HCT116 (cell line): Measurements from ENCODE around the gene MT3. TPM values are rescaled to one million over a fixed set of nuclear protein-coding genes. Genes with fewer than 3 reads are reported as not detected.
A peak's percentile ranks its signal among the peaks of the same experiment; 100 is the strongest.

Source experiments
- ATAC-seq: fragments of 200-7000 bp; cut with Tn5 transposase; 2 replicates; pipeline ENCODE4 v1.9.1; 2020; ENCODE audit warnings: mild to moderate bottlenecking, moderate library complexity
- BruUV-seq: library from RNA; stranded (reverse); fragments of 400-500 nt; replicated peaks from 2 replicates; lab custom pipeline; 2021; lab: Mats Ljungman, UMichigan
- CTCF ChIA-PET: fragments of 300-600 bp; sonication (Branson Sonifier 250); formaldehyde crosslinking; loops from one replicate; lab custom pipeline; 2021; ENCODE audit warnings: antibody characterized with exemption; lab: Charles Lee
- POLR2A ChIA-PET: fragments of 300-600, 350-600 bp; sonication (Branson Sonifier 250); formaldehyde crosslinking; loops from one replicate; lab custom pipeline; 2021; ENCODE audit warnings: antibody characterized with exemption; lab: Charles Lee
- RAD21 ChIA-PET, 2 experiments: fragments of 300-600 bp; sonication (Branson Sonifier 250); formaldehyde crosslinking; loops; one replicate each; lab custom pipeline; 2023; ENCODE audit warnings: low total read pairs in 2 of 2; ENCODE audit not compliant: uncharacterized antibody in 2 of 2, unreplicated experiment in 2 of 2, low non-redundant PET in 1 of 2; lab: Charles Lee
- DNase-seq: peaks from one replicate; pipeline ENCODE4 v3.0.0-alpha.2; 2010; ENCODE audit warnings: low read depth, low spot score
- H2AFZ ChIP-seq: fragments of 200-600 bp; shearing (Covaris generic), sonication (generic); 2 replicates; pipeline ENCODE4 v1.6.1; 2017; ENCODE audit warnings: low read depth, mixed run types, mixed read lengths, antibody characterized with exemption, low read length; ENCODE audit not compliant: poor library complexity, severe bottlenecking
- H3K27ac ChIP-seq: 2 replicates; pipeline ENCODE4 v1.5.1; 2012; ENCODE audit warnings: low read depth, low read length
- H3K27me3 ChIP-seq: fragments of 200-600 bp; sonication (generic); 2 replicates; pipeline ENCODE4 v1.6.1; 2016; ENCODE audit warnings: mixed run types, low read length, mixed read lengths; ENCODE audit not compliant: insufficient read depth
- H3K36me3 ChIP-seq, 2 experiments: fragments of 200-500 bp in 1 of 2; fragments of 200-600 bp in 1 of 2; sonication (Bioruptor generic) in 1 of 2; sonication (generic) in 1 of 2; 2 replicates each; pipeline versions ENCODE4 v1.5.1 to v1.6.1; 2014 to 2016; ENCODE audit warnings: low read length in 2 of 2, inconsistent platforms in 1 of 2, mixed read lengths in 1 of 2, mixed run types in 1 of 2; ENCODE audit not compliant: insufficient read depth in 2 of 2, control insufficient read depth in 1 of 2
- H3K4me1 ChIP-seq, 2 experiments: fragments of 200-600 bp in 1 of 2; sonication (generic) in 1 of 2; 2 replicates each; pipeline versions ENCODE4 v1.5.1 to v1.6.1; 2012 to 2017; ENCODE audit warnings: low read length in 2 of 2, inconsistent platforms in 1 of 2, mild to moderate bottlenecking in 1 of 2, mixed read lengths in 1 of 2, mixed run types in 1 of 2, moderate library complexity in 1 of 2; ENCODE audit not compliant: insufficient read depth in 2 of 2, control insufficient read depth in 1 of 2
- H3K4me2 ChIP-seq: fragments of 200-600 bp; sonication (generic); 2 replicates; pipeline ENCODE4 v1.6.1; 2017; ENCODE audit warnings: mixed run types, low read length, mixed read lengths
- H3K4me3 ChIP-seq, 2 experiments: fragments of 200-600 bp in 1 of 2; sonication (generic) in 1 of 2; replicated peaks in 1 of 2; 2 replicates each; pipeline ENCODE4 v1.5.1; 2011 to 2016; ENCODE audit warnings: low read length in 2 of 2, control low read depth in 1 of 2, low read depth in 1 of 2, mild to moderate bottlenecking in 1 of 2, mixed read lengths in 1 of 2, mixed run types in 1 of 2
- H3K79me2 ChIP-seq: fragments of 200-600 bp; sonication (generic); 2 replicates; pipeline ENCODE4 v1.6.1; 2017; ENCODE audit warnings: mild to moderate bottlenecking, mixed run types, low read length, moderate library complexity, mixed read lengths; ENCODE audit not compliant: insufficient read depth
- H3K9ac ChIP-seq: fragments of 200-600 bp; sonication (generic); 2 replicates; pipeline ENCODE4 v1.6.1; 2016; ENCODE audit warnings: low read length, mixed read lengths
- H3K9me2 ChIP-seq: fragments of 200-600 bp; sonication (generic), shearing (Covaris generic); 2 replicates; pipeline ENCODE4 v1.6.1; 2017; ENCODE audit warnings: mixed run types, mild to moderate bottlenecking, moderate library complexity; ENCODE audit not compliant: insufficient read depth
- H3K9me3 ChIP-seq, 2 experiments: fragments of 200-500 bp in 1 of 2; fragments of 200-600 bp in 1 of 2; sonication (Bioruptor generic) in 1 of 2; sonication (generic) in 1 of 2; 2 replicates each; pipeline ENCODE4 v1.6.1; 2014 to 2017; ENCODE audit warnings: low read length in 2 of 2, mixed read lengths in 2 of 2, inconsistent platforms in 1 of 2, low read depth in 1 of 2, mild to moderate bottlenecking in 1 of 2, mixed run types in 1 of 2, moderate library complexity in 1 of 2; ENCODE audit not compliant: control insufficient read depth in 1 of 2, insufficient read depth in 1 of 2
- H4K20me1 ChIP-seq: fragments of 200-600 bp; sonication (generic), shearing (Covaris generic); 2 replicates; pipeline ENCODE4 v1.6.1; 2017; ENCODE audit warnings: mixed run types, mild to moderate bottlenecking, moderate library complexity; ENCODE audit not compliant: insufficient read depth
- ATF3 ChIP-seq: IDR thresholded peaks from 2 replicates; pipeline ENCODE4 v1.6.1; 2012
- EGR1 ChIP-seq: IDR thresholded peaks from 2 replicates; pipeline ENCODE4 v1.6.1; 2012; ENCODE audit warnings: low read depth
- ELF1 ChIP-seq: IDR thresholded peaks from 2 replicates; pipeline ENCODE4 v1.6.1; 2012; ENCODE audit warnings: low read depth, borderline replicate concordance
- POLR2A ChIP-seq: IDR thresholded peaks from 2 replicates; pipeline ENCODE4 v1.7.0; 2011; ENCODE audit warnings: borderline replicate concordance; ENCODE audit not compliant: insufficient read depth, insufficient read length; ENCODE audit errors: extremely low read depth
- TCF7L2 ChIP-seq: IDR thresholded peaks from 2 replicates; pipeline ENCODE4 v1.7.0; 2011; ENCODE audit warnings: borderline replicate concordance, inconsistent platforms; ENCODE audit not compliant: insufficient read depth, insufficient read length; ENCODE audit errors: extremely low read depth
- YY1 ChIP-seq: IDR thresholded peaks from 2 replicates; pipeline ENCODE4 v1.6.1; 2011; ENCODE audit warnings: low read length, low read depth, moderate library complexity, mild to moderate bottlenecking; ENCODE audit not compliant: insufficient replicate concordance; ENCODE audit errors: extremely low read depth
- intact Hi-C: fragments of 100-400 bp; cut with micrococcal nuclease; formaldehyde crosslinking; loops from 2 replicates; pipeline ENCODE4 v1.10.0; 2022
- total RNA-seq: library from RNA; stranded (reverse); gene quantifications from one replicate; pipeline ENCODE4 v1.2.1, GENCODE V29; 2021; ENCODE audit not compliant: unreplicated experiment
- TF ChIP-seq, protein P1 (sequence below): IDR thresholded peaks from 2 replicates; pipeline ENCODE4 v1.6.1; 2011; ENCODE audit warnings: mild to moderate bottlenecking, low read length, moderate library complexity; ENCODE audit not compliant: insufficient replicate concordance; ENCODE audit errors: extremely low read depth

MT3 gene
- total RNA-seq, 1 experiment from 2014 or later: not detected

GRCh38 chr16:56549744-56550385, 39.5 kb upstream of the MT3 start:
- no peak overlapping the region for H2AFZ ChIP-seq
- H3K4me1 ChIP-seq: peaks cover 13 to 23% of the 10 kb centered on the region in 2 experiments; a peak in 3 of 4 replicates
- POLR2A ChIA-PET: no interaction called here
- DNase-seq (no peak), ATAC-seq (no peak)
- H3K9me3 ChIP-seq: no peaks in the 10 kb centered on the region
- no TSS peak for BruUV-seq
- no peaks in the 10 kb centered on the region for H3K9me2 ChIP-seq
- no peaks in the 10 kb centered on the region for H3K79me2 ChIP-seq
- no peak overlapping the region for H3K9ac ChIP-seq
- peaks cover 8% of the 10 kb centered on the region; the same call in 1 of the 2 replicates for H3K27me3 ChIP-seq
- RAD21 ChIA-PET: no interaction called here
- no peaks in the 10 kb centered on the region for H4K20me1 ChIP-seq
- CTCF ChIA-PET: no interaction called here
- intact Hi-C loops: no loop called here
- TF ChIP-seq ATF3 (no peak), POLR2A (no peak), YY1 (no peak), ELF1 (no peak), EGR1 (no peak)
- H3K27ac ChIP-seq: no peak overlapping the region
- H3K4me3 ChIP-seq: no peak overlapping the region
- no peak overlapping the region for H3K4me2 ChIP-seq
- H3K36me3 ChIP-seq: no peaks in the 10 kb centered on the region

DNA sequence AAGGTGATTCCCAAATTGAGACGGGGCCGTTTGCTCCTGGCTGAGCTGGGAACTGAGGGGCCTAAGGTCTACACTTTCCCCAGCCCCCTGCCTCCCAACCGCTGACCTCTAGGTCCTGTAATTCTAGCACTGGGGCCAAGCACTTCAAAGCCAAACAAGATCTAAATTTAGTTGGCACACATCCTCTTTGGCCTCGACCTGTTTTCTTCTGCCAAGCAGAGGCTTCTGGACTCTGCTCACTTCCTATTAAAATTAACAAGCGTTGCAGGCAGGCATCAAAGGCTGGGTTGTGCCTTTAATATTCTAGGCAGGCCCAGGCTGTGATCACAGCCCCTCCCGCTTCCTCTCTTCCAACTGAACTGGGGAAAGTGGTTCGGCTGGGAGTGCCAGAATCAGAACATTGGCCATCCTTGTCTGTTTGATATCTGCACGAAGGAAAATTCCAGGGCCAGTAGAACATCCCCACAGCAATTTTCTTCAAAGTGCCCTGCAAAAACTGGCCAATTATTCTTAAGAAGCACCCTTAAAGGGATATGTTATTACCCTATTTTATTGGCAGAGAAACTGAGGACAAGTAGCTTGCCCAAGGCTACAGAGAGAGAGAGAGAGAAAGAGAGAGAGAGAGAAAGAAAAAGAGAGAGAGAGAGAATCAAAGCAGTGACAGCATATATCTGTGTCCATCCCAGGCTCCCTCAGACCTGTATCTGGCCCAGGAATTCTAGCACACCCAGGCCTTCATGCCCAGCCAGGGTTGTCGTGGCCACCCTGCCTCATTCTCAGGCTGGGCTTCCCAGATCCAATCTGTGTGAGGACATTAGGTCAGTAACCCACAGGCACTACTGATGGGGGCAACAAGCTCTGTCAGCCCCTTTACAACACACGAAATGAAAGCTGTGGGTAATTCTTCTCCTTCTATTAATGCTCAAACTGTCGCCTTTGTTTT, 37.3 kb upstream of the MT3 start:
- BruUV-seq: no TSS peak
- CTCF ChIA-PET: no interaction called here
- TF ChIP-seq, protein P1, sequence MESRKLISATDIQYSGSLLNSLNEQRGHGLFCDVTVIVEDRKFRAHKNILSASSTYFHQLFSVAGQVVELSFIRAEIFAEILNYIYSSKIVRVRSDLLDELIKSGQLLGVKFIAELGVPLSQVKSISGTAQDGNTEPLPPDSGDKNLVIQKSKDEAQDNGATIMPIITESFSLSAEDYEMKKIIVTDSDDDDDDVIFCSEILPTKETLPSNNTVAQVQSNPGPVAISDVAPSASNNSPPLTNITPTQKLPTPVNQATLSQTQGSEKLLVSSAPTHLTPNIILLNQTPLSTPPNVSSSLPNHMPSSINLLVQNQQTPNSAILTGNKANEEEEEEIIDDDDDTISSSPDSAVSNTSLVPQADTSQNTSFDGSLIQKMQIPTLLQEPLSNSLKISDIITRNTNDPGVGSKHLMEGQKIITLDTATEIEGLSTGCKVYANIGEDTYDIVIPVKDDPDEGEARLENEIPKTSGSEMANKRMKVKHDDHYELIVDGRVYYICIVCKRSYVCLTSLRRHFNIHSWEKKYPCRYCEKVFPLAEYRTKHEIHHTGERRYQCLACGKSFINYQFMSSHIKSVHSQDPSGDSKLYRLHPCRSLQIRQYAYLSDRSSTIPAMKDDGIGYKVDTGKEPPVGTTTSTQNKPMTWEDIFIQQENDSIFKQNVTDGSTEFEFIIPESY: no peak
- TF ChIP-seq TCF7L2: peak; percentile 61

More for the DNA sequence above, 37.3 kb upstream of the MT3 start:
- no peaks in the 10 kb centered on the region for H3K79me2 ChIP-seq
- no peak overlapping the region for H3K9ac ChIP-seq
- H3K4me3 ChIP-seq: no peak overlapping the region
- no peak for DNase-seq
- RAD21 ChIA-PET: no interaction called here
- H3K27ac ChIP-seq: no peak overlapping the region
- no peak for ATAC-seq
- no peaks in the 10 kb centered on the region for H3K9me3 ChIP-seq
- H3K36me3 ChIP-seq: no peaks in the 10 kb centered on the region
- H4K20me1 ChIP-seq: no peaks in the 10 kb centered on the region
- peaks cover 22% of the 10 kb centered on the region for H3K27me3 ChIP-seq
- POLR2A ChIA-PET: no interaction called here
- peaks cover 13 to 23% of the 10 kb centered on the region in 2 experiments; a peak in 3 of 4 replicates for H3K4me1 ChIP-seq
- no peak overlapping the region for H3K4me2 ChIP-seq
- no peaks in the 10 kb centered on the region for H3K9me2 ChIP-seq
- intact Hi-C loops: no loop called here
- H2AFZ ChIP-seq: no peak overlapping the region
